GM18519 (cell line): ENCODE data around the gene RBP7.

Experiments
- ATAC-seq: cut with Tn5 transposase; IDR thresholded peaks from one replicate; pipeline ENCODE4 v1.9.1; 2021; ENCODE audit warnings: mild to moderate bottlenecking, moderate library complexity; ENCODE audit not compliant: unreplicated experiment, low FRiP score

The RBP7 gene

DNA sequence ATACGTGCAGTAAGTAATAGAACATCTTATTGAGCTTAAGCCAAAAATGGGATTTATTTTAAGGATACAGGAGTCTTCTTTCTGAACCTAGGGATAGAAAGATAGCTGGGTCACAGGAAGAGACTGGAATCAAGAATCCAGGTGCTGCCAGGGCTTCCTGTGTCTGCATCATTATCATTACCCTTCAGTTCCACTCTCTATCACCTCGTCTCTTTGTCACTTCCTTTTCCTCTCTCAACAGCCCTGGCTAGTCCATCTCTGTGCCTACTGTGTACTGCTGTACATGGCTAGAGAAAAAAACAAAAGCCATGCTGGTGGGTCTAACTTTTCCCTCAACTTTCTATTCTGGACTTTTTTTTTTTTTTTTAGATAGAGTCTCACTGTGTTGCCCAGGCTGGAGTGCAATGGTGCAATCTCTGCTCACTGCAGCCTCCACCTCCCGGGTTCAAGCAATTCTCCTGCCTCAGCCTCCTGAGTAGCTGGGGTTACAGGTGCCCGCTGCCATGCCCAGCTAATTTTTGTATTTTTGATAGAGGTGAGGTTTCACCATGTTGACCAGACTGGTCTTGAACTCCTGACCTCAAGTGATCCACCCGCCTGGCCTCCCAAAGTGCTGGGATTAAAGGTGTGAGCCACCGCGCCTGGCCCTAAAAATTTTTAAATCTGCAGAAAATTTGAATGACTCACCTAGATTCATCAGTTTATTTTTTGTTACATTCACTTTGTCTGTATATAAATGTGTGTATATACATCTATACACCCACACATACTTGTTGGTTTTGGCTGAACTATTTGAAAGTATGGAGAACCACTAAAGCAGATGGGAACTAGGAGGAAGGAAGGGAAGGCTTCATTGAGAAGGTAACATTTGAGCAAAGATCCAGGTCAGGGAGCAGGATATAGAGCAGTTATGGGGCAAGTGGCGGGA lies 67.7 kb downstream of the RBP7 start:
- no peak for ATAC-seq

- ATAC-seq: no peak
Measured at GRCh38 chr1:10065344-10065685, 68.3 kb downstream of the RBP7 start.
